ENCODE results near the gene FAM13B. TPM values are rescaled to one million over a fixed set of nuclear protein-coding genes. Genes with fewer than 3 reads are reported as not detected.

FAM13B gene
- total and polyA plus RNA-seq, 9 of the 15 experiments (the other 6 are each of a cell fraction or from before 2014, with no cell fraction given), result 2.3 to 21.6 (median 14.1) TPM

GRCh38 chr5:137959488-137959887, 73.4 kb downstream of the FAM13B start (continued):
- no peak for TF ChIP-seq FOXK2 (conservative IDR thresholded peaks at IDR 0.05 in 1 of 2, IDR thresholded peaks at IDR 0.05 in 1 of 2; ENCODE audit: low read depth in 2 of 2)

GRCh38 chr5:137957948-137958347, 74.9 kb downstream of the FAM13B start:
- Histone ChIP-seq H4K20me1 (replicated peaks; ENCODE audit: control insufficient read depth, insufficient read depth, low read length) (no peaks in the 10 kb centered on the region), H3K4me1 (replicated peaks in 1 of 2; ENCODE audit: control insufficient read depth in 2 of 2, insufficient read depth in 2 of 2, low read length in 2 of 2) (peaks cover 0 to 8% of the 10 kb centered on the region in 2 experiments; a peak in 2 of 5 replicates), H3K79me2 (ENCODE audit: control insufficient read depth, insufficient read depth, low read length) (no peaks in the 10 kb centered on the region), H3K4me2 (ENCODE audit: insufficient read depth, low read length) (no peak overlapping the region), H3K9ac (ENCODE audit: insufficient read depth in 1 of 2, low read depth in 2 of 2, low read length in 2 of 2) (no peak overlapping the region), H3K27me3 (ENCODE audit: control insufficient read depth in 2 of 2, insufficient read depth in 2 of 2, low read length in 2 of 2) (no peaks in the 10 kb centered on the region), H3K9me1 (ENCODE audit: control insufficient read depth, insufficient read depth, low read length) (no peaks in the 10 kb centered on the region), H3K9me3 (replicated peaks; ENCODE audit: control insufficient read depth, insufficient read depth, low read depth, low read length) (no peaks in the 10 kb centered on the region), H3K4me3 (no peak overlapping the region), H2AFZ (ENCODE audit: low read depth, low read length) (no peak overlapping the region), H3K27ac (ENCODE audit: extremely low read depth, low read depth, low read length) (no peak overlapping the region), H3K36me3 (ENCODE audit: control insufficient read depth, insufficient read depth, low read length) (peaks cover 69% of the 10 kb centered on the region)
- in situ Hi-C loops (cut with MboI) (no loop called here), intact Hi-C loops (cut with micrococcal nuclease) (no loop called here)
- TF ChIP-seq ZNF165 (CRISPR knock-in tag; IDR thresholded peaks at IDR 0.05; ENCODE audit: borderline replicate concordance) (no peak), ZNF23 (CRISPR knock-in tag; IDR thresholded peaks at IDR 0.05) (no peak), ZNF184 (CRISPR knock-in tag; IDR thresholded peaks at IDR 0.05) (no peak), SMARCA5 (IDR thresholded peaks at IDR 0.05) (no peak), U2AF2 (optimal IDR thresholded peaks at IDR 0.05; ENCODE audit: low read depth, low read length) (no peak), BRD9 (IDR thresholded peaks at IDR 0.05; ENCODE audit: low read depth, partially characterized antibody) (no peak), ZNF253 (CRISPR knock-in tag; conservative IDR thresholded peaks at IDR 0.05) (no peak), EZH2 (IDR thresholded peaks at IDR 0.05; ENCODE audit: borderline replicate concordance, low read depth, low read length) (no peak)
- no peak for DNase-seq (ENCODE audit: extremely low read depth in 1 of 4, low spot score in 3 of 4)
- CTCF ChIA-PET (ENCODE audit: low intra/inter-chr PET ratio), result no interaction called here
- POLR2A ChIA-PET, result interaction anchor here (0.5 kb wide), 1 partner anchor 10 kb away, joined by 4 read pairs; no protein-coding TSS in a partner anchor
- 86% methylated on average over 1 of the region's 1 CpG for WGBS (ENCODE audit: insufficient coverage, low coverage, missing lambda C conversion rate)
- BruUV-seq (replicated peaks), result no TSS peak
- no peak for FAIRE-seq
- ATAC-seq, result no peak
